ENCODE measurements around the gene TNNT2.

TNNT2 gene

DNA sequence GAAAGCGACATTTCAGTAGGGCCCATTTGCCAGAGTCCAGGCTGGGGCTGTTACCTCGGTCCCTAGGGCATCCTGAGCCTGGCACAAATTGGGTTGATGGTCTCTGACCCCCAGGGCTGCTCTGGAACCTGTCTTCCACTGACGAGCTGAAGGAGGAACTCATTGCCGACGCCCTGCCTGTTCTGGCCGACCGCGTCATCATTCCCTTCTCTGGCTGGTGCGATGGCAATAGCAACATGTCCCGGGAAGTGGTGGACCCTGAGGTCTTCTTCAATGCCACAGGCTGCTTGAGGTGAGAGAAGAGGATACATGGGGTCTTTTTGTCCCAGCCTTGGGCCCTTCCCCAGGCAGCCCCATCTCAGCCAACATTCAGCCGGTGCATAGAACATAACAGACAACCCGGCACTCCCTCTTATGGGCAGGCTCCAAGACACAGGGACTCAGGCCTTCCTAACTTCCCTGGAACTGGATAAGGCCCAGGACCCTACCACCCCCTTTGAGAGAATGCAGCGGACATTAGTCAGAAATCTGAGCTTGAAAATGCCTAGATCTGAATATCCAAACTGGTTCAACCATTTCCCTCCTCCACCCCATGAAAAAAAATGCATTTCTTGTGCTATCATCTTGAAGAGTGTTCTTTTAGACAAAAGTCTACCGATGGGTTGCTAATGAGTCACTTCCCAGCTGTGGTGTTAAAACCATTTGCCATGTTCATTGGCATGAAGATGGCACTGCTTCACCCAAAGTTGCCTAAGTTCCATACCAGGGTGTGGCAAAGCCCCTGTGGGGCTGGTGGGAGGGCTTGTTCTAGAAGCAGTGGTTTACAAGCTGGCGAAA lies 58.8 kb downstream of the TNNT2 start:
- no peak for DNase-seq (ENCODE audit: low read depth in 1 of 2, low spot score in 1 of 2)

GRCh38 chr1:201317551-201317950 lies 59.9 kb downstream of the TNNT2 start:
- DNase-seq (ENCODE audit: low read depth in 1 of 2, low spot score in 1 of 2), result no peak

- DNase-seq (ENCODE audit: low read depth in 1 of 2, low spot score in 1 of 2), result no peak
Observed at GRCh38 chr1:201316556-201316955, 60.9 kb downstream of the TNNT2 start.

DNA sequence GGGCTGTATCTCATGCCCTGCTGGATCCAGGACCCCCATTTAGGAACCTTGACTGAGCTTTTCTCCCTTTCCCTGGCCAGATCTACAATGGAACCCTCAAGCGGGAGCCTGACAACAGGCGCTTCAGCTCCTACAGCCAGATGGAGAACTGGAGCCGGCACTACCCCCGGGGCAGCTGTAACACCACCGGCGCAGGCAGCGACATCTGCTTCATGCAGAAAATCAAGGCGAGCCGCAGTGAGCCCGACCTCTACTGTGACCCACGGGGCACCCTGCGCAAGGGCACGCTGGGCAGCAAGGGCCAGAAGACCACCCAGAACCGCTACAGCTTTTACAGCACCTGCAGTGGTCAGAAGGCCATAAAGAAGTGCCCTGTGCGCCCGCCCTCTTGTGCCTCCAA lies 64.4 kb downstream of the TNNT2 start:
- no peak for DNase-seq (ENCODE audit: low read depth in 1 of 2, low spot score in 1 of 2)

DNA sequence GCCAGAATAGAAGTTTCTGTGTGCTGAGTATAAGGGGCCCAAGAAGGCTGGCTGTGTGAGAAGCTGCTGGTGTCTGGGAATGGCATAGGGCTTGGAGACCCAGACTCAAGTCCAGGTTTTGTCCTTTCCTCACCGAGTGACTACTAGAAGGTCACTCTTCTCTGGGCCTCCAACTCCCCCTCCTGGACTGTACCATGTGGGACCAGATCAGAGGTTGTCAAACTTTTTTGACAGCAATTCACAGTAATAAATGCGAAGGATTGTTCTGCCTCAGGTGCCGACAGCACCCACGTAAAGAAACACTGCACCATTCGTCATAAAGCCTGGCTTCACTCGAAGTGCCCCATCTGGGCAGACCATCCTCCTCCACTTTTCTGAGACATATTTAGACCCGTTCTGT lies 65.2 kb downstream of the TNNT2 start:
- no peak for DNase-seq (ENCODE audit: low read depth in 1 of 2, low spot score in 1 of 2)

GRCh38 chr1:201311356-201312011 lies 66.0 kb downstream of the TNNT2 start:
- DNase-seq (ENCODE audit: low read depth in 1 of 2, low spot score in 1 of 2), result no peak

- no peak for DNase-seq (ENCODE audit: low read depth in 1 of 2, low spot score in 1 of 2)
Observed at GRCh38 chr1:201310986-201311355, 66.5 kb downstream of the TNNT2 start.

- DNase-seq (ENCODE audit: low read depth in 1 of 2, low spot score in 1 of 2), result no peak
Observed at GRCh38 chr1:201310251-201310985, 67.1 kb downstream of the TNNT2 start.

DNA sequence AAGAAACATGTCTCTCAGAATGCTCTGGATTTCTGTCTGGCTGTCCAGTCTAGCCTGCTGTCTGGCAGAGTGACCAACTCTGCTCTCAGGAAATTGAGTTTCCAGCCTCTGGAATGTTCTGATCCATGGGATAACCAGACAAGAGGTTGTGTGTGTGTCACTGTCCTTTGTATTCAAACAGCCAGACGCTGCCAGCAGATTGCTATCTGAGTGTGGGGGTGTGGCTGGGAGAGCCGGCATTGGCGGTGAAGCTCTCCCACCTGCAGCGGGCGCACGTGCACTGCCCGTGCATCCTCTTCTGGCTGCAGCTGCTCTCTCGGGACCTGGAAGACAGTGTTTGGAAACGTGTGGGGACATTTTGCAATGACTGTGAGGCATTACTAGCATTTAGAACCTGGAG lies 68.1 kb downstream of the TNNT2 start:
- no peak for DNase-seq (ENCODE audit: low read depth in 1 of 2, low spot score in 1 of 2)

All from activated T-helper 1 cell treated with anti-CD3 and anti-CD28 coated beads, Interleukin-2, amount 50 U/mL, for 16 hours (primary cell).